GM12878 (cell line): Measurements from ENCODE around the gene PKD1L1. TPM values are rescaled to one million over a fixed set of nuclear protein-coding genes. Genes with fewer than 3 reads are reported as not detected.

Source experiments
- ATAC-seq: fragments of 200-7000 bp; cut with Tn5 transposase; 3 replicates; pipeline ENCODE4 v1.9.1; 2020; ENCODE audit warnings: mild to moderate bottlenecking, moderate library complexity
- BruUV-seq: library from RNA; stranded (reverse); fragments of 400-500 nt; replicated peaks from 2 replicates; lab custom pipeline; 2021; lab: Mats Ljungman, UMichigan
- CTCF ChIA-PET: fragments of 300-600 bp; sonication (Branson Sonifier 250); formaldehyde crosslinking; extraction: SDS; loops from one replicate; lab custom pipeline; 2021; ENCODE audit warnings: inconsistent platforms; lab: Yijun Ruan, JAX
- POLR2A ChIA-PET: fragments of 350-600 bp; formaldehyde crosslinking; extraction: SDS; loops from one replicate; lab custom pipeline; 2021; ENCODE audit warnings: inconsistent platforms; lab: Charles Lee
- RAD21 ChIA-PET: fragments of 300-600 bp; sonication (Branson Sonifier 250); formaldehyde crosslinking; loops from one replicate; lab custom pipeline; 2023; ENCODE audit warnings: antibody characterized with exemption; ENCODE audit not compliant: unreplicated experiment; lab: Charles Lee
- SMC1A ChIA-PET: fragments of 300-600 bp; sonication (Branson Sonifier 250); formaldehyde crosslinking; loops from one replicate; lab custom pipeline; 2023; ENCODE audit not compliant: unreplicated experiment, uncharacterized antibody; lab: Charles Lee
- DNase-seq: peaks from one replicate; pipeline ENCODE4 v3.0.0-alpha.2; 2011; ENCODE audit warnings: low read depth, low spot score
- FAIRE-seq: peaks from 3 replicates; lab custom pipeline; 2011; peaks lifted over from hg19 to GRCh38; lab: Jason Lieb, UNC
- H2AFZ ChIP-seq: 2 replicates; pipeline ENCODE4 v1.6.0; 2011; ENCODE audit warnings: low read depth, low read length, control low read depth; ENCODE audit not compliant: control insufficient read depth
- H3K27ac ChIP-seq: 2 replicates; pipeline ENCODE4 v1.5.1; 2011; ENCODE audit warnings: control low read depth; ENCODE audit not compliant: control insufficient read depth, insufficient read depth
- H3K27me3 ChIP-seq, 2 experiments: replicated peaks in 1 of 2; 2 replicates each; pipeline versions ENCODE4 v1.6.0 to v1.6.1; 2011; ENCODE audit warnings: low read length in 1 of 2; ENCODE audit not compliant: control insufficient read depth in 2 of 2, insufficient read depth in 2 of 2
- H3K36me3 ChIP-seq, 2 experiments: 2 replicates each; pipeline ENCODE4 v1.5.1; 2011; ENCODE audit warnings: low read length in 1 of 2; ENCODE audit not compliant: control insufficient read depth in 2 of 2, insufficient read depth in 2 of 2
- H3K4me1 ChIP-seq: 2 replicates; pipeline ENCODE4 v1.6.1; 2011; ENCODE audit warnings: mild to moderate bottlenecking, low read length, moderate library complexity, mixed read lengths; ENCODE audit not compliant: control insufficient read depth, insufficient read depth
- H3K4me2 ChIP-seq: 2 replicates; pipeline ENCODE4 v1.6.0; 2011; ENCODE audit warnings: control low read depth; ENCODE audit not compliant: control insufficient read depth, insufficient read depth
- H3K4me3 ChIP-seq: fragments of 200-600 bp; sonication (generic); 2 replicates; pipeline ENCODE4 v1.5.1; 2016
- H3K79me2 ChIP-seq: 2 replicates; pipeline ENCODE4 v1.6.0; 2011; ENCODE audit warnings: low read length; ENCODE audit not compliant: control insufficient read depth, insufficient read depth
- H3K9ac ChIP-seq: 2 replicates; pipeline ENCODE4 v1.8.0; 2011; ENCODE audit warnings: low read length, control low read depth, mixed read lengths; ENCODE audit not compliant: control insufficient read depth, insufficient read depth
- H3K9me3 ChIP-seq: replicated peaks from 3 replicates; pipeline ENCODE4 v1.5.1; 2011; ENCODE audit warnings: mild to moderate bottlenecking, low read length; ENCODE audit not compliant: control insufficient read depth, insufficient read depth
- H4K20me1 ChIP-seq: 2 replicates; pipeline ENCODE4 v1.6.0; 2011; ENCODE audit not compliant: control insufficient read depth, insufficient read depth
- BMI1 ChIP-seq: fragments of 450-650 bp; IDR thresholded peaks from 2 replicates; pipeline ENCODE4 v1.6.1; 2016; ENCODE audit warnings: mild to moderate bottlenecking, moderate library complexity, borderline replicate concordance
- CBFB ChIP-seq: IDR thresholded peaks from 2 replicates; pipeline ENCODE4 v1.6.1; 2016; ENCODE audit warnings: antibody characterized with exemption, low read depth
- FOXK2 ChIP-seq: fragments of 450-650 bp; IDR thresholded peaks from 2 replicates; pipeline ENCODE4 v1.6.1; 2017; ENCODE audit warnings: mild to moderate bottlenecking, moderate library complexity
- HCFC1 ChIP-seq: fragments of 150-350 bp; IDR thresholded peaks from 2 replicates; pipeline ENCODE4 v1.6.1; 2014; ENCODE audit warnings: low read length
- HDAC6 ChIP-seq: fragments of 200-600 bp; sonication (generic); IDR thresholded peaks from one replicate; pipeline ENCODE4 v1.8.0; 2017; ENCODE audit warnings: antibody characterized with exemption; ENCODE audit not compliant: unreplicated experiment
- HSF1 ChIP-seq: fragments of 150-350 bp; IDR thresholded peaks from 2 replicates; pipeline ENCODE4 v1.6.1; 2014; ENCODE audit warnings: mild to moderate bottlenecking, low read depth, low read length
- IRF5 ChIP-seq: fragments of 450-650 bp; IDR thresholded peaks from 2 replicates; pipeline ENCODE4 v1.6.1; 2017; ENCODE audit warnings: borderline replicate concordance
- JUND ChIP-seq: IDR thresholded peaks from 2 replicates; pipeline ENCODE4 v1.6.1; 2012; ENCODE audit warnings: low read depth, mild to moderate bottlenecking, low read length, improper control_type of control experiment, moderate library complexity
- KAT2A ChIP-seq: conservative IDR thresholded peaks from 2 replicates; pipeline ENCODE4 v1.6.1; 2011; ENCODE audit warnings: low read depth, low read length; ENCODE audit not compliant: control insufficient read depth
- KLF5 ChIP-seq: fragments of 450-650 bp; IDR thresholded peaks from 2 replicates; pipeline ENCODE4 v1.6.1; 2014; ENCODE audit warnings: mild to moderate bottlenecking; ENCODE audit not compliant: partially characterized antibody
- MAX ChIP-seq: IDR thresholded peaks from 2 replicates; pipeline ENCODE4 v1.6.1; 2012; ENCODE audit warnings: low read depth, low read length, improper control_type of control experiment
- MTA3 ChIP-seq: IDR thresholded peaks from 2 replicates; pipeline ENCODE4 v1.6.1; 2012; ENCODE audit warnings: low read length, inconsistent platforms, borderline replicate concordance
- NFXL1 ChIP-seq: fragments of 450-650 bp; IDR thresholded peaks from 2 replicates; pipeline ENCODE4 v1.6.1; 2017; ENCODE audit warnings: antibody characterized with exemption, mild to moderate bottlenecking, borderline replicate concordance
- NR2C1 ChIP-seq: fragments of 450-650 bp; IDR thresholded peaks from 2 replicates; pipeline ENCODE4 v1.6.1; 2017; ENCODE audit warnings: antibody characterized with exemption, mild to moderate bottlenecking, moderate library complexity
- PAX5 ChIP-seq: IDR thresholded peaks from 2 replicates; pipeline ENCODE4 v1.6.1; 2011; ENCODE audit warnings: low read depth, low read length, borderline replicate concordance
- SIN3A ChIP-seq: IDR thresholded peaks from 2 replicates; pipeline ENCODE4 v1.6.1; 2012; ENCODE audit warnings: low read depth, low read length, improper control_type of control experiment
- SMARCA5 ChIP-seq: fragments of 450-650 bp; IDR thresholded peaks from 2 replicates; pipeline ENCODE4 v1.6.1; 2017; ENCODE audit warnings: mild to moderate bottlenecking
- TCF7 ChIP-seq: IDR thresholded peaks from 2 replicates; pipeline ENCODE4 v1.6.1; 2014; ENCODE audit warnings: antibody characterized with exemption, borderline replicate concordance
- USF2 ChIP-seq: IDR thresholded peaks from 2 replicates; pipeline ENCODE4 v1.6.1; 2011; ENCODE audit warnings: low read depth, low read length, improper control_type of control experiment, borderline replicate concordance
- ZNF207 ChIP-seq: fragments of 450-650 bp; IDR thresholded peaks from 2 replicates; pipeline ENCODE4 v1.6.1; 2014; ENCODE audit warnings: antibody characterized with exemption, mild to moderate bottlenecking, borderline replicate concordance
- WGBS: methylation state at CpG from one replicate; pipeline ENCODE4 v1.1.6; 2016; ENCODE audit warnings: low lambda C conversion rate; ENCODE audit not compliant: insufficient replicate concordance, insufficient coverage; ENCODE audit errors: missing lambda C conversion rate; 5-methylcytosine and 5-hydroxymethylcytosine counted together
- in situ Hi-C: fragments of 300-500 bp; cut with MboI; formaldehyde crosslinking; loops from 9 replicates; pipeline ENCODE4 v1.14.3; 2018; ENCODE audit warnings: mixed read lengths
- intact Hi-C: fragments of 100-400 bp; cut with micrococcal nuclease; formaldehyde crosslinking; loops from one replicate; pipeline ENCODE4 v1.14.2; 2022; ENCODE audit not compliant: unreplicated experiment
- polyA plus RNA-seq, 11 experiments: library from polyadenylated mRNA; depleted of rRNA in 4 of 11; unstranded in 6 of 11; stranded (reverse) in 5 of 11; fragments of >200 nt; fragmentation: Nextera tagmentation in 4 of 11; fragmentation: Illumina TruSeq in 1 of 11; extraction: Ambion mirVana in 4 of 11; extraction: Trizol in 1 of 11; gene quantifications; 1 replicate in 1 of 11; 2 replicates in 10 of 11; pipeline versions ENCODE4 v1.2.1 to v1.2.3, GENCODE V29; 2011 to 2016; ENCODE audit warnings: inconsistent platforms in 2 of 11, missing spikeins in 2 of 11, low read depth in 1 of 11
- total RNA-seq, 4 experiments: library from RNA; depleted of rRNA in 3 of 4; stranded (reverse); fragments of >200 nt in 3 of 4; fragmentation: Illumina TruSeq in 1 of 4; extraction: Trizol in 1 of 4; gene quantifications; 2 replicates each; pipeline versions ENCODE4 v1.2.1 to v1.2.3, GENCODE V29; 2013 to 2021

The PKD1L1 gene
- total and polyA plus RNA-seq, 10 of the 15 experiments (the other 5 are each of a cell fraction or from before 2014, with no cell fraction given) = under 0.01 to 0.05 (median 0.02) TPM; not detected in 3

GRCh38 chr7:47867286-47867685 lies 81.0 kb downstream of the PKD1L1 start:
- DNase-seq = no peak
- no peak for FAIRE-seq
- SMC1A ChIA-PET = no interaction called here
- Histone ChIP-seq H2AFZ (no peak overlapping the region), H3K4me3 (no peak overlapping the region), H3K9ac (no peak overlapping the region), H3K79me2 (no peaks in the 10 kb centered on the region), H3K4me2 (no peak overlapping the region), H3K9me3 (no peaks in the 10 kb centered on the region), H4K20me1 (no peaks in the 10 kb centered on the region), H3K27ac (no peak overlapping the region), H3K4me1 (no peaks in the 10 kb centered on the region), H3K27me3 (peaks cover 0 to 6% of the 10 kb centered on the region in 2 experiments; a peak in 2 of 4 replicates), H3K36me3 (no peaks in the 10 kb centered on the region)
- in situ Hi-C loops = no loop called here
- BruUV-seq = no TSS peak
- intact Hi-C loops = no loop called here
- CTCF ChIA-PET = no interaction called here
- POLR2A ChIA-PET = no interaction called here
- TF ChIP-seq HCFC1 (no peak), MTA3 (no peak), FOXK2 (no peak), PAX5 (no peak), IRF5 (no peak), ZNF207 (no peak), JUND (no peak), KLF5 (no peak), MAX (no peak), SIN3A (no peak), NFXL1 (no peak), USF2 (no peak), HDAC6 (no peak), BMI1 (no peak), KAT2A (no peak), NR2C1 (no peak), CBFB (no peak), TCF7 (no peak), SMARCA5 (no peak), HSF1 (no peak)
- no peak for ATAC-seq
- WGBS = 0% methylated on average over 3 of the region's 3 CpGs
- RAD21 ChIA-PET = no interaction called here
